H1 (cell line): Measurements from ENCODE around the gene LIPE. TPM values are rescaled to one million over a fixed set of nuclear protein-coding genes. Genes with fewer than 3 reads are reported as not detected.

Source experiments
- CTCF ChIA-PET: fragments of 300-600 bp; sonication (Branson Sonifier 250); formaldehyde crosslinking; loops from one replicate; lab custom pipeline; 2021; ENCODE audit not compliant: partially characterized antibody; lab: Charles Lee
- POLR2A ChIA-PET: fragments of 300-600 bp; sonication (Branson Sonifier 250); formaldehyde crosslinking; loops from one replicate; lab custom pipeline; 2021; ENCODE audit warnings: inconsistent platforms; ENCODE audit not compliant: partially characterized antibody; lab: Charles Lee
- DNase-seq, 2 experiments: peaks; one replicate each; pipeline versions ENCODE4 v3.0.0 to v3.0.0-alpha.2; 2010 to 2022; ENCODE audit warnings: low spot score in 2 of 2, low read depth in 1 of 2, mixed read lengths in 1 of 2
- FAIRE-seq: peaks from 2 replicates; lab custom pipeline; 2011; peaks lifted over from hg19 to GRCh38; lab: Jason Lieb, UNC
- H2AFZ ChIP-seq: 2 replicates; pipeline ENCODE4 v1.8.1; 2012; ENCODE audit warnings: low read length, inconsistent platforms
- H2AK5ac ChIP-seq: 2 replicates; pipeline ENCODE4 v1.6.1; 2013; ENCODE audit warnings: low read depth, low read length
- H2BK120ac ChIP-seq: replicated peaks from 2 replicates; pipeline ENCODE3; 2013; ENCODE audit warnings: low read depth, low read length, inconsistent platforms
- H2BK12ac ChIP-seq: 2 replicates; pipeline ENCODE4 v1.6.1; 2013; ENCODE audit warnings: low read depth, low read length
- H2BK15ac ChIP-seq: 2 replicates; pipeline ENCODE4 v1.6.1; 2013; ENCODE audit warnings: low read length
- H2BK20ac ChIP-seq: 2 replicates; pipeline ENCODE4 v1.6.1; 2013; ENCODE audit warnings: low read length
- H2BK5ac ChIP-seq: 2 replicates; pipeline ENCODE4 v1.6.1; 2013; ENCODE audit warnings: low read depth, low read length
- H3K14ac ChIP-seq: 2 replicates; pipeline ENCODE4 v1.6.1; 2013; ENCODE audit warnings: inconsistent platforms; ENCODE audit not compliant: insufficient read length
- H3K18ac ChIP-seq: 2 replicates; pipeline ENCODE4 v1.6.1; 2013; ENCODE audit warnings: low read length; ENCODE audit errors: extremely low read depth
- H3K23ac ChIP-seq: 2 replicates; pipeline ENCODE4 v1.6.1; 2013; ENCODE audit warnings: inconsistent platforms; ENCODE audit not compliant: insufficient read length
- H3K23me2 ChIP-seq: 2 replicates; pipeline ENCODE4 v1.6.1; 2013; ENCODE audit warnings: low read depth, low read length
- H3K27ac ChIP-seq: 2 replicates; pipeline ENCODE4 v1.6.1; 2011; ENCODE audit warnings: low read depth, low read length, inconsistent platforms
- H3K27me3 ChIP-seq, 4 experiments: replicated peaks in 1 of 4; 1 replicate in 1 of 4; 2 replicates in 3 of 4; pipeline versions ENCODE4 v1.6.1 to v1.8.1; 2011 to 2013; ENCODE audit warnings: low read length in 3 of 4, mild to moderate bottlenecking in 3 of 4, inconsistent platforms in 2 of 4, mixed read lengths in 2 of 4, moderate library complexity in 1 of 4; ENCODE audit not compliant: control insufficient read depth in 3 of 4, insufficient read depth in 3 of 4; ENCODE audit errors: extremely low read depth in 1 of 4
- H3K36me3 ChIP-seq, 4 experiments: 2 replicates each; pipeline versions ENCODE4 v1.6.1 to v1.8.1; 2011 to 2013; ENCODE audit warnings: mild to moderate bottlenecking in 4 of 4, low read length in 3 of 4, moderate library complexity in 2 of 4, control low read depth in 1 of 4, inconsistent platforms in 1 of 4; ENCODE audit not compliant: insufficient read depth in 4 of 4, control insufficient read depth in 2 of 4
- H3K4ac ChIP-seq: replicated peaks from 2 replicates; pipeline ENCODE3; 2013; ENCODE audit warnings: low read length, low read depth, mixed read lengths, inconsistent platforms; ENCODE audit not compliant: insufficient read length
- H3K4me1 ChIP-seq, 4 experiments: replicated peaks in 1 of 4; 1 replicate in 1 of 4; 2 replicates in 3 of 4; pipeline versions ENCODE4 v1.6.1 to v1.8.1; 2011 to 2013; ENCODE audit warnings: low read length in 3 of 4, inconsistent platforms in 2 of 4, mixed read lengths in 1 of 4; ENCODE audit not compliant: insufficient read depth in 4 of 4, control insufficient read depth in 3 of 4
- H3K4me2 ChIP-seq, 2 experiments: 2 replicates each; pipeline versions ENCODE4 v1.6.1 to v1.8.1; 2011 to 2013; ENCODE audit warnings: low read depth in 2 of 2, low read length in 2 of 2, control low read depth in 1 of 2, inconsistent platforms in 1 of 2, mild to moderate bottlenecking in 1 of 2; ENCODE audit not compliant: insufficient read depth in 1 of 2
- H3K4me3 ChIP-seq, 4 experiments: fragments of 200-600, 300-600 bp in 1 of 4; sonication (generic), shearing (Covaris generic), sonication (Bioruptor Twin) in 1 of 4; 2 replicates each; pipeline versions ENCODE4 v1.5.1 to v1.8.1; 2011 to 2016; ENCODE audit warnings: low read length in 4 of 4, low read depth in 3 of 4, control low read depth in 2 of 4, inconsistent platforms in 2 of 4, mild to moderate bottlenecking in 2 of 4, mixed read lengths in 1 of 4, moderate library complexity in 1 of 4; ENCODE audit not compliant: insufficient read depth in 2 of 4; ENCODE audit errors: extremely low read depth in 1 of 4
- H3K56ac ChIP-seq: replicated peaks from 2 replicates; pipeline ENCODE3; 2013; ENCODE audit warnings: low read depth, mild to moderate bottlenecking, mixed read lengths, low read length, inconsistent platforms; ENCODE audit not compliant: insufficient read length
- H3K79me1 ChIP-seq: 2 replicates; pipeline ENCODE4 v1.6.1; 2013; ENCODE audit warnings: low read depth, low read length, control low read depth
- H3K79me2 ChIP-seq, 2 experiments: 2 replicates each; pipeline versions ENCODE4 v1.6.1 to v1.8.1; 2012 to 2013; ENCODE audit warnings: low read length in 2 of 2, mild to moderate bottlenecking in 2 of 2, inconsistent platforms in 1 of 2; ENCODE audit not compliant: insufficient read depth in 2 of 2, control insufficient read depth in 1 of 2
- H3K9ac ChIP-seq, 4 experiments: replicated peaks in 1 of 4; 1 replicate in 1 of 4; 2 replicates in 3 of 4; pipeline versions ENCODE4 v1.6.1 to v1.8.1; 2011 to 2013; ENCODE audit warnings: low read depth in 3 of 4, low read length in 3 of 4, control low read depth in 2 of 4, mild to moderate bottlenecking in 2 of 4, moderate library complexity in 2 of 4, inconsistent platforms in 1 of 4; ENCODE audit errors: extremely low read depth in 1 of 4
- H3K9me3 ChIP-seq, 2 experiments: 2 replicates each; pipeline versions ENCODE4 v1.6.1 to v1.8.1; 2012 to 2013; ENCODE audit warnings: mild to moderate bottlenecking in 2 of 2, moderate library complexity in 2 of 2, control low read depth in 1 of 2, inconsistent platforms in 1 of 2, low read depth in 1 of 2, low read length in 1 of 2, mixed read lengths in 1 of 2; ENCODE audit not compliant: insufficient read depth in 2 of 2
- H4K20me1 ChIP-seq, 2 experiments: replicated peaks in 1 of 2; 2 replicates each; pipeline versions ENCODE3 to v1.8.1; 2011 to 2013; ENCODE audit warnings: inconsistent platforms in 2 of 2, low read length in 2 of 2, mild to moderate bottlenecking in 1 of 2; ENCODE audit not compliant: insufficient read depth in 2 of 2, control insufficient read depth in 1 of 2
- H4K5ac ChIP-seq: 2 replicates; pipeline ENCODE4 v1.6.1; 2013; ENCODE audit warnings: low read length, low read depth, mixed read lengths, inconsistent platforms; ENCODE audit not compliant: insufficient read length
- H4K8ac ChIP-seq: 2 replicates; pipeline ENCODE4 v1.8.0; 2013; ENCODE audit warnings: mild to moderate bottlenecking, moderate library complexity, low read length, inconsistent platforms; ENCODE audit not compliant: insufficient read depth; ENCODE audit errors: extremely low read depth
- H4K91ac ChIP-seq: replicated peaks from 2 replicates; pipeline ENCODE3; 2013; ENCODE audit warnings: low read length, mixed read lengths, inconsistent platforms; ENCODE audit not compliant: insufficient read length
- BRCA1 ChIP-seq: IDR thresholded peaks from 2 replicates; pipeline ENCODE4 v1.6.1; 2012; ENCODE audit warnings: low read depth, low read length, improper control_type of control experiment
- SIN3A ChIP-seq, 2 experiments: IDR thresholded peaks in 1 of 2; conservative IDR thresholded peaks in 1 of 2; 2 replicates each; pipeline ENCODE4 v1.6.1; 2011 to 2012; ENCODE audit warnings: low read length in 2 of 2, improper control_type of control experiment in 1 of 2, low read depth in 1 of 2, mild to moderate bottlenecking in 1 of 2
- WGBS, 2 experiments: shearing (Covaris generic) in 1 of 2; methylation state at CpG; one replicate each; pipeline versions ENCODE4 v1.1.6 to v1.1.7; 2013 to 2015; ENCODE audit warnings: low lambda C conversion rate in 2 of 2, mixed read lengths in 2 of 2, inconsistent platforms in 1 of 2, low coverage in 1 of 2, missing lambda C conversion rate in 1 of 2; ENCODE audit not compliant: insufficient replicate concordance in 2 of 2, insufficient coverage in 1 of 2, insufficient read length in 1 of 2; ENCODE audit errors: extremely low coverage in 1 of 2, missing lambda C conversion rate in 1 of 2; 5-methylcytosine and 5-hydroxymethylcytosine counted together
- polyA plus RNA-seq, 7 experiments: library from polyadenylated mRNA; depleted of rRNA in 3 of 7; stranded (reverse) in 5 of 7; unstranded in 2 of 7; fragments of >200 nt in 5 of 7; fragments of 200-250 nt in 2 of 7; gene quantifications; 1 replicate in 5 of 7; 2 replicates in 1 of 7; 4 replicates in 1 of 7; pipeline versions ENCODE4 v1.2.1 to v1.2.3, GENCODE V29; 2011 to 2013; ENCODE audit warnings: missing spikeins in 2 of 7, mixed read lengths in 2 of 7
- total RNA-seq: library from RNA; stranded (reverse); fragmentation: NEBNext Ultra II Directional; extraction: Animal tissue kit (Norgen Biotek cat#: 25700); gene quantifications from 2 replicates; pipeline ENCODE4 v1.2.1, GENCODE V29; 2021

Gene LIPE
- total and polyA plus RNA-seq, 2 of the 8 experiments (the other 6 are each of a cell fraction or from before 2014, with no cell fraction given) = 8.7 to 15.9 TPM

DNA sequence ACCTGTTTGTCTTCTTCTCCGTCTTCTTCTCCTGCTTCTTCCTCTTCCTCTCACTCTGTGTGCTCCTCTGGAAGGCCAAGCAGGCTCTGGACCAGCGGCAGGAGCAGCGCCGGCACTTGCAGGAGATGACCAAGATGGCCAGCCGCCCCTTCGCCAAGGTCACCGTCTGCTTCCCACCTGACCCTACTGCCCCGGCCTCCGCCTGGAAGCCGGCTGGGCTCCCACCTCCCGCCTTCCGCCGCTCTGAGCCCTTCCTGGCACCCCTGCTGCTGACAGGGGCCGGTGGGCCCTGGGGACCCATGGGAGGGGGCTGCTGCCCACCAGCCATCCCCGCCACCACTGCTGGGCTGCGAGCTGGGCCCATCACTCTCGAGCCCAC lies 51.0 kb downstream of the LIPE start:
- Histone ChIP-seq H3K18ac (no peak overlapping the region), H3K56ac (no peak overlapping the region), H2BK5ac (no peak overlapping the region; the same call in 1 of the 2 replicates), H3K27me3 (no peaks in the 10 kb centered on the region; a peak in 1 of 7 replicates), H4K5ac (no peak overlapping the region), H3K4me1 (peaks cover 3 to 5% (median 4%) of the 10 kb centered on the region in 4 experiments), H3K9ac (no peak overlapping the region), H3K4me2 (no peak overlapping the region), H3K14ac (no peak overlapping the region), H2BK120ac (no peak overlapping the region), H2BK12ac (no peak overlapping the region), H3K23ac (no peak overlapping the region), H3K4ac (no peak overlapping the region), H3K4me3 (no peak overlapping the region), H2BK15ac (no peak overlapping the region), H4K20me1 (no peaks in the 10 kb centered on the region), H3K79me2 (no peaks in the 10 kb centered on the region), H3K27ac (no peak overlapping the region), H2AFZ (no peak overlapping the region), H2BK20ac (no peak overlapping the region), H4K8ac (no peak overlapping the region), H3K79me1 (no peaks in the 10 kb centered on the region; the same call in 1 of the 2 replicates), H3K9me3 (no peaks in the 10 kb centered on the region), H4K91ac (no peak overlapping the region), H3K36me3 (peaks cover 0 to 7% (median 0%) of the 10 kb centered on the region in 4 experiments; a peak in 3 of 8 replicates), H2AK5ac (no peak overlapping the region), H3K23me2 (no peaks in the 10 kb centered on the region; the same call in 1 of the 2 replicates)
- ChIA-PET CTCF (no interaction called here), POLR2A (interaction anchor here (1.0 to 1.6 kb wide), 3 partner anchors 11 to 1057 kb away, joined by 3 to 5 read pairs (median 4); no protein-coding TSS in a partner anchor)
- DNase-seq (no peak), FAIRE-seq (no peak)
- 96% methylated on average over 17 of the region's 17 CpGs; no CpG with 5 or more reads in 1 of the 2 experiments for whole genome bisulfite sequencing, 2 experiments
- TF ChIP-seq BRCA1 = no peak
- TF ChIP-seq SIN3A (conservative IDR thresholded peaks at IDR 0.05 in 1 of 2, IDR thresholded peaks at IDR 0.05 in 1 of 2; ENCODE audit: low read depth in 1 of 2, low read length in 2 of 2) = no peak
